Esophagus (tissue), 2 donors: ENCODE measurements around the gene SORCS2. TPM values are rescaled to one million over a fixed set of nuclear protein-coding genes. Genes with fewer than 3 reads are reported as not detected.

ENCODE experiments used
- H3K27ac ChIP-seq, 2 donors: one replicate each; pipeline ENCODE4 v1.5.1; 2013; ENCODE audit warnings: low read depth in 2 of 2, mild to moderate bottlenecking in 2 of 2, inconsistent platforms in 1 of 2, low read length in 1 of 2, moderate library complexity in 1 of 2
- H3K27me3 ChIP-seq, 2 donors: one replicate each; pipeline ENCODE4 v1.6.1; 2013; ENCODE audit warnings: low read length in 2 of 2, control low read depth in 1 of 2, mild to moderate bottlenecking in 1 of 2; ENCODE audit not compliant: insufficient read depth in 2 of 2, control insufficient read depth in 1 of 2
- H3K36me3 ChIP-seq, 2 donors: one replicate each; pipeline ENCODE4 v1.6.1; 2013; ENCODE audit warnings: low read length in 1 of 2; ENCODE audit not compliant: control insufficient read depth in 2 of 2, insufficient read depth in 2 of 2
- H3K4me1 ChIP-seq, 2 donors: one replicate each; pipeline ENCODE4 v1.6.1; 2013; ENCODE audit warnings: low read length in 1 of 2; ENCODE audit not compliant: control insufficient read depth in 2 of 2, insufficient read depth in 2 of 2
- H3K4me3 ChIP-seq, 2 donors: one replicate each; pipeline ENCODE4 v1.5.1; 2013; ENCODE audit warnings: low read length in 2 of 2, mild to moderate bottlenecking in 2 of 2, low read depth in 1 of 2, moderate library complexity in 1 of 2
- H3K9me3 ChIP-seq, 2 donors: one replicate each; pipeline ENCODE4 v1.6.1; 2013; ENCODE audit warnings: mild to moderate bottlenecking in 2 of 2, low read depth in 1 of 2, low read length in 1 of 2, moderate library complexity in 1 of 2; ENCODE audit not compliant: control insufficient read depth in 2 of 2, insufficient read depth in 1 of 2
- WGBS, 2 donors: extraction: QIAGEN DNeasy Blood & Tissue Kit; methylation state at CpG; one replicate each; pipeline ENCODE4 v1.1.7; 2013; 5-methylcytosine and 5-hydroxymethylcytosine counted together
- polyA plus RNA-seq, 2 donors: library from polyadenylated mRNA; stranded (reverse); fragments of 200-250 nt; gene quantifications; one replicate each; pipeline ENCODE4 v1.2.3, GENCODE V29; 2013
- donor health status: healthy with polysubstance abuse.
- donor health status: Bipolar disorder and iron deficiency.

SORCS2 gene
- polyA plus RNA-seq, 2 donors = 1.1 to 1.2 TPM

GRCh38 chr4:7344636-7345155, 152.4 kb downstream of the SORCS2 start:
- Histone ChIP-seq H3K27me3 (no peaks in the 10 kb centered on the region), H3K9me3 (peaks cover 0 to 2% of the 10 kb centered on the region in 2 donors), H3K36me3 (no peaks in the 10 kb centered on the region), H3K27ac (no peak overlapping the region), H3K4me1 (peaks cover 0 to 5% of the 10 kb centered on the region in 2 donors), H3K4me3 (no peak overlapping the region)
- WGBS, 2 donors = 58 to 77% methylated on average over 10 of the region's 10 CpGs

- WGBS, 2 donors = 75 to 88% methylated on average over 7 of the region's 7 CpGs
- Histone ChIP-seq H3K9me3 (no peaks in the 10 kb centered on the region), H3K27ac (no peak overlapping the region), H3K4me1 (peaks cover 0 to 5% of the 10 kb centered on the region in 2 donors), H3K27me3 (no peaks in the 10 kb centered on the region), H3K36me3 (no peaks in the 10 kb centered on the region), H3K4me3 (no peak overlapping the region)
These were observed 155.6 kb downstream of the SORCS2 start for GRCh38 chr4:7347981-7348380.

GRCh38 chr4:7348946-7349900, 156.9 kb downstream of the SORCS2 start:
- no peaks in the 10 kb centered on the region for H3K4me1 ChIP-seq
- no peak overlapping the region for H3K27ac ChIP-seq
- H3K27me3 ChIP-seq = no peaks in the 10 kb centered on the region
- H3K9me3 ChIP-seq = no peaks in the 10 kb centered on the region
- WGBS, 2 donors = 89 to 90% methylated on average over 18 of the region's 18 CpGs
- no peaks in the 10 kb centered on the region for H3K36me3 ChIP-seq
- H3K4me3 ChIP-seq = no peak overlapping the region

- WGBS, 2 donors = 72 to 73% methylated on average over 6 of the region's 6 CpGs
These were observed 158.1 kb downstream of the SORCS2 start for GRCh38 chr4:7350396-7350795.

GRCh38 chr4:7351014-7351413, 158.7 kb downstream of the SORCS2 start:
- Histone ChIP-seq H3K4me1 (peaks cover 0 to 2% of the 10 kb centered on the region in 2 donors), H3K27ac (no peak overlapping the region), H3K27me3 (no peaks in the 10 kb centered on the region), H3K9me3 (no peaks in the 10 kb centered on the region), H3K36me3 (no peaks in the 10 kb centered on the region), H3K4me3 (no peak overlapping the region)
- 75 to 90% methylated on average over 12 of the region's 12 CpGs for WGBS, 2 donors

More at GRCh38 chr4:7350396-7350795, 158.1 kb downstream of the SORCS2 start:
- Histone ChIP-seq H3K27ac (no peak overlapping the region), H3K9me3 (no peaks in the 10 kb centered on the region), H3K4me3 (no peak overlapping the region), H3K36me3 (no peaks in the 10 kb centered on the region), H3K4me1 (no peaks in the 10 kb centered on the region), H3K27me3 (no peaks in the 10 kb centered on the region)

- Histone ChIP-seq H3K27me3 (no peaks in the 10 kb centered on the region), H3K4me1 (peaks cover 0 to 2% of the 10 kb centered on the region in 2 donors), H3K4me3 (no peak overlapping the region), H3K27ac (no peak overlapping the region), H3K36me3 (no peaks in the 10 kb centered on the region), H3K9me3 (no peaks in the 10 kb centered on the region)
- 80 to 84% methylated on average over 6 of the region's 6 CpGs for WGBS, 2 donors
These were observed 160.1 kb downstream of the SORCS2 start for GRCh38 chr4:7352486-7352885.

GRCh38 chr4:7353046-7353790, 160.9 kb downstream of the SORCS2 start:
- 88% methylated on average over 7 of the region's 7 CpGs for WGBS, 2 donors
- H3K9me3 ChIP-seq = no peaks in the 10 kb centered on the region
- no peak overlapping the region for H3K27ac ChIP-seq
- H3K4me1 ChIP-seq = peaks cover 0 to 2% of the 10 kb centered on the region in 2 donors
- H3K36me3 ChIP-seq = no peaks in the 10 kb centered on the region
- H3K27me3 ChIP-seq = no peaks in the 10 kb centered on the region
- H3K4me3 ChIP-seq = no peak overlapping the region

- H3K27ac ChIP-seq = no peak overlapping the region
- no peaks in the 10 kb centered on the region for H3K27me3 ChIP-seq
- peaks cover 0 to 2% of the 10 kb centered on the region in 2 donors for H3K4me1 ChIP-seq
- no peaks in the 10 kb centered on the region for H3K36me3 ChIP-seq
- no peak overlapping the region for H3K4me3 ChIP-seq
- H3K9me3 ChIP-seq = no peaks in the 10 kb centered on the region
- WGBS, 2 donors = 85 to 86% methylated on average over 17 of the region's 17 CpGs
These were observed 161.7 kb downstream of the SORCS2 start for GRCh38 chr4:7353846-7354610.

GRCh38 chr4:7354927-7355326, 162.6 kb downstream of the SORCS2 start:
- Histone ChIP-seq H3K9me3 (no peaks in the 10 kb centered on the region), H3K4me1 (peaks cover 0 to 2% of the 10 kb centered on the region in 2 donors), H3K27ac (no peak overlapping the region), H3K27me3 (no peaks in the 10 kb centered on the region), H3K4me3 (no peak overlapping the region), H3K36me3 (no peaks in the 10 kb centered on the region)
- 73 to 79% methylated on average over 5 of the region's 5 CpGs for WGBS, 2 donors
